ENCODE measurements around the gene ETS2. TPM values are rescaled to one million over a fixed set of nuclear protein-coding genes. Genes with fewer than 3 reads are reported as not detected.
A peak's percentile ranks its signal among the peaks of the same experiment; 100 is the strongest.

The ETS2 gene
- total RNA-seq, 4 donors from 2014 or later: 36.6 to 92.2 (median 56.3) TPM

- WGBS, 2 donors: 74 to 92% methylated on average over 5 of the region's 5 CpGs
- no peaks in the 10 kb centered on the region for H3K27me3 ChIP-seq
- DNase-seq: no peak
- H3K4me3 ChIP-seq (replicated peaks in 1 of 3): no peak overlapping the region
- H3K4me1 ChIP-seq: peaks cover 0 to 5% of the 10 kb centered on the region in 2 donors
- no peak overlapping the region for H3K27ac ChIP-seq
- H3K9me3 ChIP-seq: no peaks in the 10 kb centered on the region
- TF ChIP-seq POLR2A (IDR thresholded peaks at IDR 0.05) (no peak), CTCF (IDR thresholded peaks at IDR 0.05) (no peak)
- H3K36me3 ChIP-seq: no peaks in the 10 kb centered on the region
- intact Hi-C loops (cut with DNase I): no loop called here
Measured at GRCh38 chr21:38777531-38777930, 28.2 kb upstream of the ETS2 start.

GRCh38 chr21:38780879-38781278 is 24.9 kb upstream of the ETS2 start:
- TF ChIP-seq POLR2A (IDR thresholded peaks at IDR 0.05): no peak
- no peak for TF ChIP-seq CTCF (IDR thresholded peaks at IDR 0.05)
- intact Hi-C loops (cut with DNase I): no loop called here
- Histone ChIP-seq H3K4me1 (no peaks in the 10 kb centered on the region), H3K27me3 (no peaks in the 10 kb centered on the region), H3K4me3 (replicated peaks in 1 of 3) (no peak overlapping the region), H3K27ac (no peak overlapping the region), H3K9me3 (no peaks in the 10 kb centered on the region), H3K36me3 (no peaks in the 10 kb centered on the region)
- no peak for DNase-seq
- 90 to 91% methylated on average over 2 of the region's 2 CpGs for WGBS, 2 donors

- intact Hi-C loops (cut with DNase I): no loop called here
- no peak overlapping the region for H3K4me3 ChIP-seq (replicated peaks in 1 of 3)
- H3K36me3 ChIP-seq: no peaks in the 10 kb centered on the region
- H3K27me3 ChIP-seq: no peaks in the 10 kb centered on the region
- no peak overlapping the region for H3K27ac ChIP-seq
- 86 to 95% methylated on average over 7 of the region's 7 CpGs for WGBS, 2 donors
- TF ChIP-seq CTCF (IDR thresholded peaks at IDR 0.05) (no peak), POLR2A (IDR thresholded peaks at IDR 0.05) (no peak)
- DNase-seq: no peak
- peaks cover 0 to 14% of the 10 kb centered on the region in 2 donors for H3K4me1 ChIP-seq
- no peaks in the 10 kb centered on the region for H3K9me3 ChIP-seq
Measured at GRCh38 chr21:38784458-38785266, 21.1 kb upstream of the ETS2 start.

- DNase-seq: no peak
- Histone ChIP-seq H3K4me1 (peaks cover 0 to 14% of the 10 kb centered on the region in 2 donors), H3K4me3 (replicated peaks in 1 of 3) (no peak overlapping the region), H3K36me3 (no peaks in the 10 kb centered on the region), H3K9me3 (no peaks in the 10 kb centered on the region), H3K27ac (no peak overlapping the region), H3K27me3 (no peaks in the 10 kb centered on the region)
- intact Hi-C loops (cut with DNase I): no loop called here
- TF ChIP-seq CTCF (IDR thresholded peaks at IDR 0.05): no peak
- no peak for TF ChIP-seq POLR2A (IDR thresholded peaks at IDR 0.05)
- WGBS, 2 donors: 94 to 100% methylated on average over 1 of the region's 1 CpG
Measured at GRCh38 chr21:38785483-38785882, 20.2 kb upstream of the ETS2 start.

GRCh38 chr21:38787016-38787415 is 18.7 kb upstream of the ETS2 start:
- H3K27ac ChIP-seq: peak overlapping the region; percentile 8 to 68 (median 42)
- WGBS, 2 donors: 67 to 76% methylated on average over 6 of the region's 6 CpGs
- no peak for DNase-seq
- no peaks in the 10 kb centered on the region for H3K36me3 ChIP-seq
- intact Hi-C loops (cut with DNase I): no loop called here
- H3K9me3 ChIP-seq: no peaks in the 10 kb centered on the region
- no peak for TF ChIP-seq CTCF (IDR thresholded peaks at IDR 0.05)
- no peak for TF ChIP-seq POLR2A (IDR thresholded peaks at IDR 0.05)
- H3K27me3 ChIP-seq: no peaks in the 10 kb centered on the region
- no peak overlapping the region for H3K4me3 ChIP-seq (replicated peaks in 1 of 3)
- H3K4me1 ChIP-seq: peaks cover 0 to 14% of the 10 kb centered on the region in 2 donors

All from thyroid gland (tissue), 4 donors.